Neural cell (in vitro differentiated cells): Measurements from ENCODE around the gene RPL19.

Experiments used
- EP300 ChIP-seq: fragments of 450-650 bp; conservative IDR thresholded peaks from 2 replicates; pipeline ENCODE4 v1.6.1; 2014; ENCODE audit warnings: antibody characterized with exemption, mild to moderate bottlenecking, moderate library complexity; ENCODE audit not compliant: poor library complexity, severe bottlenecking
- EZH2 ChIP-seq: fragments of 200-600, 300-800 bp; shearing (Covaris generic), sonication (generic); IDR thresholded peaks from 2 replicates; pipeline ENCODE4 v1.6.1; 2014; ENCODE audit warnings: antibody characterized with exemption, low read length, borderline replicate concordance, mild to moderate bottlenecking; ENCODE audit not compliant: insufficient read depth, poor library complexity, severe bottlenecking
- MXI1 ChIP-seq: fragments of 450-650 bp; conservative IDR thresholded peaks from 2 replicates; pipeline ENCODE4 v1.6.1; 2014; ENCODE audit warnings: antibody characterized with exemption, mild to moderate bottlenecking; ENCODE audit not compliant: poor library complexity, severe bottlenecking
- POLR2AphosphoS5 ChIP-seq: IDR thresholded peaks from 2 replicates; pipeline ENCODE4 v1.6.1; 2012
- RAD21 ChIP-seq: fragments of 450-650 bp; conservative IDR thresholded peaks from 2 replicates; pipeline ENCODE4 v1.6.1; 2014; ENCODE audit warnings: antibody characterized with exemption, mild to moderate bottlenecking, moderate library complexity
- SMC3 ChIP-seq: fragments of 450-650 bp; conservative IDR thresholded peaks from 2 replicates; pipeline ENCODE4 v1.6.1; 2014; ENCODE audit warnings: antibody characterized with exemption, mild to moderate bottlenecking, moderate library complexity; ENCODE audit not compliant: poor library complexity
- TAF1 ChIP-seq: IDR thresholded peaks from 2 replicates; pipeline ENCODE4 v1.6.1; 2012; ENCODE audit warnings: low read depth
- TF ChIP-seq, protein P1 (sequence below): fragments of 450-650 bp; IDR thresholded peaks from 2 replicates; pipeline ENCODE4 v1.5.1; 2014; ENCODE audit warnings: antibody characterized with exemption, mild to moderate bottlenecking, moderate library complexity; ENCODE audit not compliant: poor library complexity, severe bottlenecking
- TF ChIP-seq, protein P2 (sequence below): IDR thresholded peaks from 2 replicates; pipeline ENCODE4 v1.6.1; 2012; ENCODE audit warnings: borderline replicate concordance

DNA sequence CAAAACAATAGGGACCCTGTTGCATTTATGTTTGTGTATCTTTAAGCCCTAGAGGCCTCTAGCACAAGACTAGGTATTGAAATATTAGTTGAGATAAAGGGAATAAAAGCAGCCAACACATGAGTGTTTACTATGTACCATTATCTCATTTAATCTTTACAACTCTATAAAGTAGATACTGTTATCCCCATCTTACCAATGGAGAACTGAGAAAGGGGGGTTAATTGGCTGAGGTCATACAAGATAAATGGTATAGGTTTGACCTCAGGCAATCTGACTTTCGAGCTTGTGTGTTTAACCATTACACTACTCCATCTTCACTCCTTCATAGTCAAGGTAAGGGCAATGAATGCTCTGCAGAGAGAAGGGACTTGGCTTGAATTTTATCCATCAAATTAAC, 51.9 kb downstream of the RPL19 start:
- TF ChIP-seq, protein P1, sequence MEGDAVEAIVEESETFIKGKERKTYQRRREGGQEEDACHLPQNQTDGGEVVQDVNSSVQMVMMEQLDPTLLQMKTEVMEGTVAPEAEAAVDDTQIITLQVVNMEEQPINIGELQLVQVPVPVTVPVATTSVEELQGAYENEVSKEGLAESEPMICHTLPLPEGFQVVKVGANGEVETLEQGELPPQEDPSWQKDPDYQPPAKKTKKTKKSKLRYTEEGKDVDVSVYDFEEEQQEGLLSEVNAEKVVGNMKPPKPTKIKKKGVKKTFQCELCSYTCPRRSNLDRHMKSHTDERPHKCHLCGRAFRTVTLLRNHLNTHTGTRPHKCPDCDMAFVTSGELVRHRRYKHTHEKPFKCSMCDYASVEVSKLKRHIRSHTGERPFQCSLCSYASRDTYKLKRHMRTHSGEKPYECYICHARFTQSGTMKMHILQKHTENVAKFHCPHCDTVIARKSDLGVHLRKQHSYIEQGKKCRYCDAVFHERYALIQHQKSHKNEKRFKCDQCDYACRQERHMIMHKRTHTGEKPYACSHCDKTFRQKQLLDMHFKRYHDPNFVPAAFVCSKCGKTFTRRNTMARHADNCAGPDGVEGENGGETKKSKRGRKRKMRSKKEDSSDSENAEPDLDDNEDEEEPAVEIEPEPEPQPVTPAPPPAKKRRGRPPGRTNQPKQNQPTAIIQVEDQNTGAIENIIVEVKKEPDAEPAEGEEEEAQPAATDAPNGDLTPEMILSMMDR: no peak
- TF ChIP-seq EZH2: no peak
- no peak for TF ChIP-seq POLR2AphosphoS5
- no peak for TF ChIP-seq EP300
- TF ChIP-seq RAD21: no peak
- TF ChIP-seq, protein P2, sequence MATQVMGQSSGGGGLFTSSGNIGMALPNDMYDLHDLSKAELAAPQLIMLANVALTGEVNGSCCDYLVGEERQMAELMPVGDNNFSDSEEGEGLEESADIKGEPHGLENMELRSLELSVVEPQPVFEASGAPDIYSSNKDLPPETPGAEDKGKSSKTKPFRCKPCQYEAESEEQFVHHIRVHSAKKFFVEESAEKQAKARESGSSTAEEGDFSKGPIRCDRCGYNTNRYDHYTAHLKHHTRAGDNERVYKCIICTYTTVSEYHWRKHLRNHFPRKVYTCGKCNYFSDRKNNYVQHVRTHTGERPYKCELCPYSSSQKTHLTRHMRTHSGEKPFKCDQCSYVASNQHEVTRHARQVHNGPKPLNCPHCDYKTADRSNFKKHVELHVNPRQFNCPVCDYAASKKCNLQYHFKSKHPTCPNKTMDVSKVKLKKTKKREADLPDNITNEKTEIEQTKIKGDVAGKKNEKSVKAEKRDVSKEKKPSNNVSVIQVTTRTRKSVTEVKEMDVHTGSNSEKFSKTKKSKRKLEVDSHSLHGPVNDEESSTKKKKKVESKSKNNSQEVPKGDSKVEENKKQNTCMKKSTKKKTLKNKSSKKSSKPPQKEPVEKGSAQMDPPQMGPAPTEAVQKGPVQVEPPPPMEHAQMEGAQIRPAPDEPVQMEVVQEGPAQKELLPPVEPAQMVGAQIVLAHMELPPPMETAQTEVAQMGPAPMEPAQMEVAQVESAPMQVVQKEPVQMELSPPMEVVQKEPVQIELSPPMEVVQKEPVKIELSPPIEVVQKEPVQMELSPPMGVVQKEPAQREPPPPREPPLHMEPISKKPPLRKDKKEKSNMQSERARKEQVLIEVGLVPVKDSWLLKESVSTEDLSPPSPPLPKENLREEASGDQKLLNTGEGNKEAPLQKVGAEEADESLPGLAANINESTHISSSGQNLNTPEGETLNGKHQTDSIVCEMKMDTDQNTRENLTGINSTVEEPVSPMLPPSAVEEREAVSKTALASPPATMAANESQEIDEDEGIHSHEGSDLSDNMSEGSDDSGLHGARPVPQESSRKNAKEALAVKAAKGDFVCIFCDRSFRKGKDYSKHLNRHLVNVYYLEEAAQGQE: no peak
- TF ChIP-seq MXI1: no peak
- no peak for TF ChIP-seq SMC3
- no peak for TF ChIP-seq TAF1
